Hematopoietic multipotent progenitor cell treated with erythropoietin and hydrocortisone succinate and interleukin-3 and kit ligand, for 15 days (in vitro differentiated cells): Measurements from ENCODE around the gene GPR153.

Source experiments
- DNase-seq: peaks from one replicate; pipeline ENCODE4 v3.0.0-alpha.2; 2015; ENCODE audit warnings: low spot score

Gene GPR153

DNA sequence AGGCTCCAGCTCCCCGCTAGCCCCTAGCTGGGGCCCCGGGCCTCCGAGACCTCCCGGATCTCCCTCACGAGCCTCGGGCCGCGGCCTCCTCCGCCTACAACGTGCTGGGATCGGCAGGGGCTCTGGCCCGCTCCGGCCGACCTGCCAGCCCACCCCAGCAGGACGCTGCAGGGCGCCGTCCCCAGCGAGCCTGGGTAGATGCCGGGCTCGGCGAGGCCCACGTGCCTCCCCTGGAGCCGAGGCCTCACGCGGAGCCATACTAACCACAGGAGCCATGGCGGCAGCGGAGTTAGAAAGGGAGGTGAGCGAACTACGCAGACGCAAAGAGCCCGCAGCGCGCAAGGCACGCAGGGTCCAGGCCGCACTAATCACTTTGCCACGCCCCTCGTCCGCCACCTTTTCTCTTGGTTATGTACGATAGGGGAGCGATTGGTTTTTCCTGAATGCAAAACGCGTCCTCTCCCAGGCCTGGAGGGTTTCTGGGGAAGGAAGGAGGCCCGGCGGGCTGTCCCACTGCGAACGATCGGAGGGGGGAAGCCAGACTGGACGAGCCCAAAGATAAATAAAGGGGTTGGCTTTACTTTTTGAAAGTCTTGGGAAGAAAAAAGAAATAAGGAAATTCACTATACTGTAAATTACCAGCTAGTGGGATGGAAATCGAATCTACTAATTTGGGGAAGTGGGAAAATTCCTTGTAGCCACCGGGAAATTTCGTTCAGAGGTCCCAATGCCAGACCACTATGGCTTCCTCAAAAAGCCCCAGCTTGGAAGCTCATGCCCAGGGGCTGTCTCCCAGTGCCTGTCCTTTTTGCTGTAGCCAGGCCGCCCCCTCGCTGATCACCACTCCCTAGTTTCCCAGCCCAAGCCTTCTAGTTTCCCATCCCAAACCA, 61.4 kb downstream of the GPR153 start, which contains the start of gene RPL22:
RPL22 (minus strand) TSS at position 298 of the 890 bp plus-strand sequence; CDS start at position 276, 22 bp downstream.
- peak; percentile 97 for DNase-seq

- peak; percentile 11 for DNase-seq
Observed at GRCh38 chr1:6198646-6199297, 62.1 kb downstream of the GPR153 start.

DNA sequence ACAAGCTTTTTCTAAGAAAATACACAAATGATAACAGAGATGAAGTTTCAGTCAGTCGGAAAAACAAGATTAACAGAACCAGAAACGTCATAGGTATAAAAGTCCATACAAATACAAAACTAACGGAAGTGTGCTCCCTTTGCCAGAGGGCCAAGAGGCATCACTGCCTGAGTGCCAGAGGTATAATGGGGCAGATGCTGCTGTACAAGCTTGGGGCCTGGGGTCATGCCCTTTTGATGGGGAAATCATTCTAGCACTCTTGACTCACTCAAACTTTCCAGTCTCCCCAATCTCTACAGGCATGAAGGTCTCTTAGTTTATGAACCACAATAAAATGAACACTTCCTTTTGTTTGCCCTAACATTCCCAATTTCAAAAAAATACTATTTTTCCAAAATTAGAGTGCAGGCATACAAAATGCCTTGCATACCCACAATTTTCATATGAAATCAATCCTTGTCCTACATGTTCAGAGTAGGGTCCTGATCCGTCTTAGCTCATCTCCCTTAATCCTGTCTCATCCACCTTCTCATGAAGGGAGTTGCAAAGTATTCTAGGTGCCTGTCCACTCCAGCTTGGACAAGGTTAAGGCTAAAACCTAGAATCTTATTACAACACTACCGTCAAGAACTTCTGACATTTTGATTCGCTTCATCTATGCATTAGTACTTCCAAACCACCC, 63.0 kb downstream of the GPR153 start:
- DNase-seq: no peak
